Activated CD4-positive, alpha-beta memory T cell treated with anti-CD3 and anti-CD28 coated beads, Interleukin-2, amount 10 ng/mL, durations not matched to agents 7 days and 5 days (primary cell): ENCODE data around the gene RPS24. TPM values are rescaled to one million over a fixed set of nuclear protein-coding genes. Genes with fewer than 3 reads are reported as not detected.
A peak's percentile ranks its signal among the peaks of the same experiment; 100 is the strongest.

Source experiments
- CTCF ChIA-PET: fragments of 350-600 bp; sonication (Branson Sonifier 250); formaldehyde crosslinking; loops from one replicate; lab custom pipeline; 2021; ENCODE audit warnings: antibody characterized with exemption, inconsistent platforms; lab: Charles Lee
- POLR2A ChIA-PET: fragments of 350-600 bp; sonication (Branson Sonifier 250); formaldehyde crosslinking; loops from one replicate; lab custom pipeline; 2021; ENCODE audit warnings: antibody characterized with exemption; lab: Charles Lee
- DNase-seq: peaks from one replicate; pipeline ENCODE4 v3.0.0-alpha.2; 2020
- H3K27ac Mint-ChIP-seq: one replicate; pipeline ENCODE4 v1.8.0; 2021; ENCODE audit warnings: mild to moderate bottlenecking, mixed read lengths
- H3K27me3 Mint-ChIP-seq: one replicate; pipeline ENCODE4 v1.8.0; 2021; ENCODE audit warnings: mixed read lengths
- H3K36me3 Mint-ChIP-seq: one replicate; pipeline ENCODE4 v1.8.0; 2021; ENCODE audit warnings: low read depth, mixed read lengths
- H3K4me1 Mint-ChIP-seq: one replicate; pipeline ENCODE4 v1.8.0; 2021; ENCODE audit warnings: mixed read lengths
- H3K4me3 Mint-ChIP-seq: one replicate; pipeline ENCODE4 v1.8.0; 2021; ENCODE audit warnings: mild to moderate bottlenecking, mixed read lengths
- H3K9me3 Mint-ChIP-seq: one replicate; pipeline ENCODE4 v1.8.0; 2021; ENCODE audit warnings: mixed read lengths
- total RNA-seq, 2 experiments: library from RNA; stranded (reverse); gene quantifications; one replicate each; pipeline ENCODE4 v1.2.3, GENCODE V29; 2021

Gene RPS24
- total RNA-seq, 2 experiments from 2014 or later, result 1,304 to 1,323 TPM

- H3K27ac Mint-ChIP-seq, result no peak overlapping the region
These were observed 23.4 kb upstream of the RPS24 start for GRCh38 chr10:78010278-78010677.

GRCh38 chr10:78011065-78011464 is 22.6 kb upstream of the RPS24 start:
- ChIA-PET CTCF (interaction anchor here (1.4 kb wide), 1 partner anchor 19 kb away, joined by 4 read pairs; no protein-coding TSS in a partner anchor), POLR2A (no interaction called here)
- no peaks in the 10 kb centered on the region for H3K27me3 Mint-ChIP-seq
- H3K9me3 Mint-ChIP-seq, result no peaks in the 10 kb centered on the region
- H3K4me1 Mint-ChIP-seq, result no peaks in the 10 kb centered on the region
- no peak overlapping the region for H3K4me3 Mint-ChIP-seq
- no peak overlapping the region for H3K27ac Mint-ChIP-seq
- H3K36me3 Mint-ChIP-seq, result peaks cover 52% of the 10 kb centered on the region
- DNase-seq, result no peak

More at GRCh38 chr10:78010278-78010677, 23.4 kb upstream of the RPS24 start:
- no peaks in the 10 kb centered on the region for H3K4me1 Mint-ChIP-seq
- H3K27me3 Mint-ChIP-seq, result no peaks in the 10 kb centered on the region
- H3K4me3 Mint-ChIP-seq, result no peak overlapping the region
- ChIA-PET POLR2A (no interaction called here), CTCF (interaction anchor here (1.4 kb wide), 1 partner anchor 20 kb away, joined by 4 read pairs; no protein-coding TSS in a partner anchor)
- no peak for DNase-seq
- H3K36me3 Mint-ChIP-seq, result peaks cover 58% of the 10 kb centered on the region
- H3K9me3 Mint-ChIP-seq, result no peaks in the 10 kb centered on the region

- ChIA-PET CTCF (no interaction called here), POLR2A (no interaction called here)
- Mint-ChIP-seq H3K4me3 (no peak overlapping the region), H3K27ac (no peak overlapping the region), H3K9me3 (no peaks in the 10 kb centered on the region), H3K4me1 (no peaks in the 10 kb centered on the region), H3K27me3 (no peaks in the 10 kb centered on the region), H3K36me3 (peaks cover 50% of the 10 kb centered on the region)
- DNase-seq, result no peak
These were observed 20.1 kb upstream of the RPS24 start for GRCh38 chr10:78013564-78013963.

GRCh38 chr10:78015546-78015945 is 18.1 kb upstream of the RPS24 start:
- Mint-ChIP-seq H3K27ac (no peak overlapping the region), H3K27me3 (no peaks in the 10 kb centered on the region), H3K4me3 (no peak overlapping the region), H3K4me1 (no peaks in the 10 kb centered on the region), H3K9me3 (no peaks in the 10 kb centered on the region), H3K36me3 (peaks cover 44% of the 10 kb centered on the region)
- POLR2A ChIA-PET, result no interaction called here
- CTCF ChIA-PET, result interaction anchor here (0.5 to 2.1 kb wide), 2 partner anchors 13 to 146 kb away, joined by 3 to 7 read pairs; no protein-coding TSS in a partner anchor
- no peak for DNase-seq

DNA sequence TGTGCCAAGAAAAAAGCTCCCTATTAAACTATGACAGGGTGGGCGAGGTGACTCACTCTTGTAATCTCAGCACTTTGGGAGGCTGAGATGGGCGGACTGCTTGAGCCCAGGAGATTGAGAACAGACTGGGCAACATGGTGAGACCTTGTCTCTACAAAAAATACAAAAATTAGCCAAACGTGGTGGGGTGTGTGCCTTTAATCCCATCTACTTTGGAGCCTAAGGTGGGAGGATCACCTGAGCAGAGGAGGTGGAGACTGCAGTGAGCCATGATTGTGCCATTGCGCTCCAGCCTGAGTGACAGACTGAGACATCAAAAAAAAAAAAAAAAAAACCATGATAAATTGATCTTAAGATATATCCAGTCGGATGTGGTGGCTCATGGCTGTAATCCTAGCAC is 15.8 kb upstream of the RPS24 start:
- DNase-seq, result no peak
- Mint-ChIP-seq H3K9me3 (no peaks in the 10 kb centered on the region), H3K4me1 (no peaks in the 10 kb centered on the region), H3K36me3 (peaks cover 54% of the 10 kb centered on the region), H3K4me3 (no peak overlapping the region), H3K27me3 (no peaks in the 10 kb centered on the region), H3K27ac (peak overlapping the region; percentile 31)
- ChIA-PET CTCF (interaction anchor here (2.1 kb wide), 1 partner anchor 11 kb away, joined by 7 read pairs; no protein-coding TSS in a partner anchor), POLR2A (no interaction called here)

DNA sequence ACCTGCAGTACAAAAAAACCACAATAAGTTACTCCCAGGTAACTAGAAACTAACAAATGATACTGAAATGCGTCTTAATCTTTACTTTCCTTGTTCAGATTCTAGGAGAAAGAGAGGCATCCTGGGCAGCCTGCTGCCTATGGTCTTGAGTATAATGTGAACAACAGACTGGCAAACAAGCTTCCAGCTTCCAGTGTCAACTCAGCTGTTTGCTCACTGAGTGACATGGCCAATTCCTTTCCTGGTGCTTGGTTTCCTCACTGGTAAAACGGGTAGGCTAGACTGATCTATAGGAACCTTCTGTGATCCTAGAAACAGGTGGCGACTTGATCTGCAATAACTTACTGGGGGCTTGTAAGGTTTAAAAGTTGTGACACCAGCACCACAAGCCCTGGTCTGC is 14.4 kb upstream of the RPS24 start:
- Mint-ChIP-seq H3K4me3 (no peak overlapping the region), H3K27ac (no peak overlapping the region), H3K4me1 (no peaks in the 10 kb centered on the region), H3K27me3 (no peaks in the 10 kb centered on the region), H3K9me3 (no peaks in the 10 kb centered on the region), H3K36me3 (peaks cover 51% of the 10 kb centered on the region)
- ChIA-PET CTCF (interaction anchor here (1.4 kb wide), 1 partner anchor 10 kb away, joined by 3 read pairs; the partner anchor contains the start of gene POLR3A), POLR2A (no interaction called here)
- DNase-seq, result no peak

GRCh38 chr10:78021201-78021600 is 12.5 kb upstream of the RPS24 start:
- Mint-ChIP-seq H3K27ac (no peak overlapping the region), H3K4me1 (no peaks in the 10 kb centered on the region), H3K4me3 (no peak overlapping the region), H3K27me3 (no peaks in the 10 kb centered on the region), H3K36me3 (peaks cover 64% of the 10 kb centered on the region), H3K9me3 (no peaks in the 10 kb centered on the region)
- CTCF ChIA-PET, result no interaction called here
- POLR2A ChIA-PET, result no interaction called here
- DNase-seq, result no peak

- CTCF ChIA-PET, result no interaction called here
- no peaks in the 10 kb centered on the region for H3K9me3 Mint-ChIP-seq
- H3K27me3 Mint-ChIP-seq, result no peaks in the 10 kb centered on the region
- peaks cover 60% of the 10 kb centered on the region for H3K36me3 Mint-ChIP-seq
- no peak overlapping the region for H3K27ac Mint-ChIP-seq
- no peak overlapping the region for H3K4me3 Mint-ChIP-seq
- POLR2A ChIA-PET, result no interaction called here
- DNase-seq, result no peak
- peaks cover 17% of the 10 kb centered on the region for H3K4me1 Mint-ChIP-seq
These were observed 9.9 kb upstream of the RPS24 start for GRCh38 chr10:78023741-78024140.

- no peaks in the 10 kb centered on the region for H3K9me3 Mint-ChIP-seq
- no peak for DNase-seq
- POLR2A ChIA-PET, result no interaction called here
- no peak overlapping the region for H3K27ac Mint-ChIP-seq
- H3K4me1 Mint-ChIP-seq, result peaks cover 31% of the 10 kb centered on the region
- no peak overlapping the region for H3K4me3 Mint-ChIP-seq
- CTCF ChIA-PET, result no interaction called here
- peaks cover 52% of the 10 kb centered on the region for H3K36me3 Mint-ChIP-seq
- H3K27me3 Mint-ChIP-seq, result no peaks in the 10 kb centered on the region
These were observed 7.8 kb upstream of the RPS24 start for GRCh38 chr10:78025685-78026364.

DNA sequence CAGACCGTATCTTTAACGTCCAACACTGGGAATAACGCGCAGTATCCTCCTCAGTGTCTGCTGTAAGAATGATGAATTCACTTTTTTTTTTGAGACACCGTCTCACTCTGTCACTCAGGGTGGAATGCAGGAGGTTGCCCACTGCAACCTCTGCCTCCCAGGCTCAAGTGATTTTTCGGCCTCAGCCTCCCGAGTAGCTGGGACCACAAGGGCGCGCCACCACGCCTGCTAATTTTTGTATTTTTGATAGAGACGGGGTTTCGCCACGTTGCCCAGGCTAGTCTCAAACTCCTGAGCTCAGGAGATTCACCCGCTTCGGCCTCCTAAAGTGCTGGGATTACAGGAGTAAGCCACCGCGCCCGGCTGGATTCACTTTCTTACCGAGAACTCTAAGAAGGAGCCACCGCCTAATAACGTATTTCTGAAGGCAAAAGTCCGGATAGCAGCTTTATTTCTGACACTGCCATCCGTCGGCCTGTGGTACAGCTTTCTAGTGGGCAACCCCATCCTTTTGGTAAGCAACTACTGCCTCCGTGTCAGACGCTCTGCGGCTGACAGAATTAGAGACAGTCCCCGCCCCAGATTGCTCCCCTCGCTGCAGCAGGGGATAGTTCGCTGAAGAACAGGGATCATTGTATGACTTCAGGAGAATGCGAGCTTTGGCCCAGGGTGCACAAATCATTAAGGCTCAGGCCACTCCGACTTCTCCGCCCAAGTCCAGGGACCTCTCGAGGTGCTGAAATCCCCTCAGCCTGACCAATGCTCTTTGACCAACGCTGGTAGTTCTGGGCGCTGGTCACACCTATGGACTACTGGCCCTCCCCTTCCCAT is 5.0 kb upstream of the RPS24 start:
- Mint-ChIP-seq H3K27ac (peak overlapping the region; percentile 86), H3K27me3 (no peaks in the 10 kb centered on the region), H3K9me3 (no peaks in the 10 kb centered on the region), H3K4me1 (peaks cover 36% of the 10 kb centered on the region), H3K36me3 (peaks cover 30% of the 10 kb centered on the region), H3K4me3 (peak overlapping the region; percentile 95)
- ChIA-PET CTCF (interaction anchor here (0.8 to 3.7 kb wide), 2 partner anchors 12 to 18 kb away, joined by 7 to 19 read pairs; no protein-coding TSS in a partner anchor), POLR2A (interaction anchor here (1.2 to 2.0 kb wide), 2 partner anchors 14 to 274 kb away, joined by 4 to 6 read pairs; no protein-coding TSS in a partner anchor)
- peak; percentile 47 for DNase-seq

- ChIA-PET CTCF (interaction anchor here (0.6 to 3.7 kb wide), 9 partner anchors 10 to 1726 kb away, joined by 3 to 19 read pairs (median 4); no protein-coding TSS in a partner anchor), POLR2A (interaction anchor here (1.2 to 2.0 kb wide), 2 partner anchors 13 to 273 kb away, joined by 4 to 6 read pairs; no protein-coding TSS in a partner anchor)
- H3K27ac Mint-ChIP-seq, result peak within 1 kb of the TSS; percentile 86
- no peaks in the 10 kb centered on the region for H3K9me3 Mint-ChIP-seq
- H3K4me3 Mint-ChIP-seq, result peak within 1 kb of the TSS; percentile 95
- DNase-seq, result peak; percentile 93
- H3K36me3 Mint-ChIP-seq, result peaks cover 26% of the 10 kb centered on the region
- peaks cover 37% of the 10 kb centered on the region for H3K4me1 Mint-ChIP-seq
- no peaks in the 10 kb centered on the region for H3K27me3 Mint-ChIP-seq
These were observed 4.1 kb upstream of the RPS24 start, which contains the start of gene POLR3A for GRCh38 chr10:78029269-78030226. TSS of gene POLR3A (minus strand) at chr10:78029515. CDS start at chr10:78029407, 108 bp downstream.

GRCh38 chr10:78033387-78033636 is 351 bp upstream of the RPS24 start:
- H3K27me3 Mint-ChIP-seq, result no peaks in the 10 kb centered on the region
- DNase-seq, result no peak
- peaks cover 58% of the 10 kb centered on the region for H3K4me1 Mint-ChIP-seq
- H3K9me3 Mint-ChIP-seq, result no peaks in the 10 kb centered on the region
- peaks cover 41% of the 10 kb centered on the region for H3K36me3 Mint-ChIP-seq
- peak overlapping the region; percentile 44 for H3K27ac Mint-ChIP-seq
- peak overlapping the region; percentile 82 for H3K4me3 Mint-ChIP-seq
- ChIA-PET POLR2A (interaction anchor here (1.5 kb wide), 1 partner anchor 10 kb away, joined by 10 read pairs; no protein-coding TSS in a partner anchor), CTCF (interaction anchor here (1.3 to 1.5 kb wide), 2 partner anchors 9 to 270 kb away, joined by 3 to 4 read pairs; no protein-coding TSS in a partner anchor)
